GM21717 (cell line): ENCODE results near the gene CHD3.

ENCODE experiments used
- ATAC-seq: cut with Tn5 transposase; IDR thresholded peaks from one replicate; pipeline ENCODE4 v1.9.1; 2021; ENCODE audit warnings: mild to moderate bottlenecking, moderate library complexity; ENCODE audit not compliant: unreplicated experiment

CHD3 gene

GRCh38 chr17:7888184-7888920, at the start of gene CHD3:
Gene CHD3 (plus strand): TSS chr17:7888789. CDS start chr17:7889001, 212 bp downstream.
- no peak for ATAC-seq

- ATAC-seq = no peak
Measured at GRCh38 chr17:7839190-7839875, 49.3 kb upstream of the CHD3 start.

- ATAC-seq = no peak
Measured at GRCh38 chr17:7839876-7840261, 48.7 kb upstream of the CHD3 start.

GRCh38 chr17:7840441-7840840, 48.1 kb upstream of the CHD3 start:
- no peak for ATAC-seq

GRCh38 chr17:7840875-7841274, 47.7 kb upstream of the CHD3 start:
- ATAC-seq = no peak

- peak; percentile 5 for ATAC-seq
Measured at GRCh38 chr17:7841396-7841914, 47.1 kb upstream of the CHD3 start.

- peak; percentile 17 for ATAC-seq
Measured at GRCh38 chr17:7841915-7842379, 46.6 kb upstream of the CHD3 start.

GRCh38 chr17:7842380-7843256, 46.0 kb upstream of the CHD3 start:
- ATAC-seq = peak; percentile 23

GRCh38 chr17:7843257-7843535, 45.4 kb upstream of the CHD3 start:
- peak; percentile 2 for ATAC-seq

- ATAC-seq = peak; percentile 25
Measured at GRCh38 chr17:7843536-7844291, 44.9 kb upstream of the CHD3 start.

- peak; percentile 29 for ATAC-seq
Measured at GRCh38 chr17:7844292-7845154, 44.1 kb upstream of the CHD3 start.

- no peak for ATAC-seq
Measured at GRCh38 chr17:7845359-7846062, 43.1 kb upstream of the CHD3 start.

GRCh38 chr17:7846063-7846735, 42.4 kb upstream of the CHD3 start:
- no peak for ATAC-seq

- no peak for ATAC-seq
Measured at GRCh38 chr17:7846765-7847661, 41.6 kb upstream of the CHD3 start.

- no peak for ATAC-seq
Measured at GRCh38 chr17:7848131-7848579, 40.4 kb upstream of the CHD3 start.

- ATAC-seq = no peak
Measured at GRCh38 chr17:7848739-7849129, 39.9 kb upstream of the CHD3 start.

- ATAC-seq = no peak
Measured at GRCh38 chr17:7849130-7849750, 39.3 kb upstream of the CHD3 start.
